ENCODE results near the gene EEIG1.

GRCh38 chr9:128015696-128016095, 34.9 kb upstream of the EEIG1 start:
- TF ChIP-seq GATAD2A (IDR thresholded peaks at IDR 0.05): no peak
- no peak for TF ChIP-seq HDGF (IDR thresholded peaks at IDR 0.05)
- TF ChIP-seq USF2 (CRISPR knock-in tag; IDR thresholded peaks at IDR 0.05): no peak
- TF ChIP-seq PKNOX1 (IDR thresholded peaks at IDR 0.05): no peak
- TF ChIP-seq CTCF (IDR thresholded peaks at IDR 0.05 in 2 of 3, conservative IDR thresholded peaks at IDR 0.05 in 1 of 3; ENCODE audit: insufficient read depth in 2 of 3, low read depth in 1 of 3, low read length in 3 of 3): no peak
- no peak for TF ChIP-seq ZC3H11A (IDR thresholded peaks at IDR 0.05; ENCODE audit: low read depth, low read length)
- no peak for TF ChIP-seq POLR3A (IDR thresholded peaks at IDR 0.05; ENCODE audit: borderline replicate concordance, extremely low read depth, insufficient read depth, insufficient read length)

Data from K562 (cell line).